Measurements from ENCODE around the gene CRHR2.

GRCh38 chr7:30660331-30661255 lies 21.7 kb downstream of the CRHR2 start:
- no peak for TF ChIP-seq EP300 (IDR thresholded peaks at IDR 0.05; ENCODE audit: borderline replicate concordance)
- TF ChIP-seq REST (IDR thresholded peaks at IDR 0.05; ENCODE audit: low read depth), result no peak
- TF ChIP-seq NFIC (IDR thresholded peaks at IDR 0.05), result 0 out of 2 replicates have a peak, but pooled peaks have one; percentile 15
